Measurements from ENCODE around the gene KLHL25.

KLHL25 gene

GRCh38 chr15:85749261-85750151 is 45.2 kb downstream of the KLHL25 start:
- H3K27me3 ChIP-seq (ENCODE audit: control insufficient read depth, insufficient read depth, low read length), result no peaks in the 10 kb centered on the region
- H3K36me3 ChIP-seq (ENCODE audit: control insufficient read depth, low read depth, low read length), result peaks cover 23% of the 10 kb centered on the region

GRCh38 chr15:85748729-85749128 is 46.0 kb downstream of the KLHL25 start:
- Histone ChIP-seq H3K9me3 (ENCODE audit: control insufficient read depth, low read depth, low read length) (no peaks in the 10 kb centered on the region), H3K4me1 (ENCODE audit: control insufficient read depth, low read depth, low read length) (peaks cover 38% of the 10 kb centered on the region), H3K9ac (ENCODE audit: low read length) (no peak overlapping the region), H3K36me3 (ENCODE audit: control insufficient read depth, low read depth, low read length) (peaks cover 30% of the 10 kb centered on the region), H3K27me3 (ENCODE audit: control insufficient read depth, insufficient read depth, low read length) (no peaks in the 10 kb centered on the region), H3K4me3 (ENCODE audit: low read length) (no peak overlapping the region), H3K27ac (ENCODE audit: low read length) (no peak overlapping the region)

More at GRCh38 chr15:85749261-85750151, 45.2 kb downstream of the KLHL25 start:
- Histone ChIP-seq H3K9ac (ENCODE audit: low read length) (no peak overlapping the region), H3K4me3 (ENCODE audit: low read length) (no peak overlapping the region), H3K4me1 (ENCODE audit: control insufficient read depth, low read depth, low read length) (peaks cover 38% of the 10 kb centered on the region), H3K9me3 (ENCODE audit: control insufficient read depth, low read depth, low read length) (no peaks in the 10 kb centered on the region), H3K27ac (ENCODE audit: low read length) (no peak overlapping the region)

GRCh38 chr15:85748176-85748575 is 46.5 kb downstream of the KLHL25 start:
- no peak overlapping the region for H3K27ac ChIP-seq (ENCODE audit: low read length)
- peaks cover 35% of the 10 kb centered on the region for H3K36me3 ChIP-seq (ENCODE audit: control insufficient read depth, low read depth, low read length)
- H3K9me3 ChIP-seq (ENCODE audit: control insufficient read depth, low read depth, low read length), result no peaks in the 10 kb centered on the region

GRCh38 chr15:85746641-85747040 is 48.1 kb downstream of the KLHL25 start:
- H3K36me3 ChIP-seq (ENCODE audit: control insufficient read depth, low read depth, low read length), result peaks cover 35% of the 10 kb centered on the region
- peaks cover 25% of the 10 kb centered on the region for H3K4me1 ChIP-seq (ENCODE audit: control insufficient read depth, low read depth, low read length)
- no peak overlapping the region for H3K9ac ChIP-seq (ENCODE audit: low read length)
- H3K4me3 ChIP-seq (ENCODE audit: low read length), result no peak overlapping the region
- H3K9me3 ChIP-seq (ENCODE audit: control insufficient read depth, low read depth, low read length), result no peaks in the 10 kb centered on the region
- H3K27ac ChIP-seq (ENCODE audit: low read length), result no peak overlapping the region
- no peaks in the 10 kb centered on the region for H3K27me3 ChIP-seq (ENCODE audit: control insufficient read depth, insufficient read depth, low read length)

More at GRCh38 chr15:85748176-85748575, 46.5 kb downstream of the KLHL25 start:
- no peaks in the 10 kb centered on the region for H3K27me3 ChIP-seq (ENCODE audit: control insufficient read depth, insufficient read depth, low read length)
- no peak overlapping the region for H3K4me3 ChIP-seq (ENCODE audit: low read length)
- H3K9ac ChIP-seq (ENCODE audit: low read length), result no peak overlapping the region
- peaks cover 38% of the 10 kb centered on the region for H3K4me1 ChIP-seq (ENCODE audit: control insufficient read depth, low read depth, low read length)

GRCh38 chr15:85745525-85746150 is 49.1 kb downstream of the KLHL25 start:
- Histone ChIP-seq H3K36me3 (ENCODE audit: control insufficient read depth, low read depth, low read length) (peaks cover 37% of the 10 kb centered on the region), H3K9ac (ENCODE audit: low read length) (no peak overlapping the region), H3K9me3 (ENCODE audit: control insufficient read depth, low read depth, low read length) (no peaks in the 10 kb centered on the region), H3K27me3 (ENCODE audit: control insufficient read depth, insufficient read depth, low read length) (no peaks in the 10 kb centered on the region), H3K4me1 (ENCODE audit: control insufficient read depth, low read depth, low read length) (peaks cover 17% of the 10 kb centered on the region), H3K4me3 (ENCODE audit: low read length) (no peak overlapping the region), H3K27ac (ENCODE audit: low read length) (no peak overlapping the region)

GRCh38 chr15:85745023-85745422 is 49.7 kb downstream of the KLHL25 start:
- no peaks in the 10 kb centered on the region for H3K9me3 ChIP-seq (ENCODE audit: control insufficient read depth, low read depth, low read length)
- peaks cover 12% of the 10 kb centered on the region for H3K4me1 ChIP-seq (ENCODE audit: control insufficient read depth, low read depth, low read length)

GRCh38 chr15:85744579-85744978 is 50.1 kb downstream of the KLHL25 start:
- peaks cover 7% of the 10 kb centered on the region for H3K4me1 ChIP-seq (ENCODE audit: control insufficient read depth, low read depth, low read length)
- H3K9ac ChIP-seq (ENCODE audit: low read length), result no peak overlapping the region
- no peak overlapping the region for H3K4me3 ChIP-seq (ENCODE audit: low read length)
- no peak overlapping the region for H3K27ac ChIP-seq (ENCODE audit: low read length)
- H3K9me3 ChIP-seq (ENCODE audit: control insufficient read depth, low read depth, low read length), result no peaks in the 10 kb centered on the region
- peaks cover 42% of the 10 kb centered on the region for H3K36me3 ChIP-seq (ENCODE audit: control insufficient read depth, low read depth, low read length)
- H3K27me3 ChIP-seq (ENCODE audit: control insufficient read depth, insufficient read depth, low read length), result no peaks in the 10 kb centered on the region

More at GRCh38 chr15:85745023-85745422, 49.7 kb downstream of the KLHL25 start:
- H3K27me3 ChIP-seq (ENCODE audit: control insufficient read depth, insufficient read depth, low read length), result no peaks in the 10 kb centered on the region
- H3K9ac ChIP-seq (ENCODE audit: low read length), result no peak overlapping the region
- no peak overlapping the region for H3K4me3 ChIP-seq (ENCODE audit: low read length)
- no peak overlapping the region for H3K27ac ChIP-seq (ENCODE audit: low read length)
- peaks cover 42% of the 10 kb centered on the region for H3K36me3 ChIP-seq (ENCODE audit: control insufficient read depth, low read depth, low read length)

GRCh38 chr15:85743392-85744055 is 51.2 kb downstream of the KLHL25 start:
- H3K9me3 ChIP-seq (ENCODE audit: control insufficient read depth, low read depth, low read length), result no peaks in the 10 kb centered on the region
- H3K4me1 ChIP-seq (ENCODE audit: control insufficient read depth, low read depth, low read length), result peaks cover 5% of the 10 kb centered on the region
- H3K27me3 ChIP-seq (ENCODE audit: control insufficient read depth, insufficient read depth, low read length), result no peaks in the 10 kb centered on the region
- no peak overlapping the region for H3K27ac ChIP-seq (ENCODE audit: low read length)
- no peak overlapping the region for H3K4me3 ChIP-seq (ENCODE audit: low read length)
- no peak overlapping the region for H3K9ac ChIP-seq (ENCODE audit: low read length)
- H3K36me3 ChIP-seq (ENCODE audit: control insufficient read depth, low read depth, low read length), result peaks cover 42% of the 10 kb centered on the region

- Histone ChIP-seq H3K4me3 (ENCODE audit: low read length) (no peak overlapping the region), H3K9ac (ENCODE audit: low read length) (no peak overlapping the region), H3K27me3 (ENCODE audit: control insufficient read depth, insufficient read depth, low read length) (no peaks in the 10 kb centered on the region), H3K4me1 (ENCODE audit: control insufficient read depth, low read depth, low read length) (no peaks in the 10 kb centered on the region), H3K36me3 (ENCODE audit: control insufficient read depth, low read depth, low read length) (peaks cover 39% of the 10 kb centered on the region), H3K9me3 (ENCODE audit: control insufficient read depth, low read depth, low read length) (no peaks in the 10 kb centered on the region), H3K27ac (ENCODE audit: low read length) (no peak overlapping the region)
These were observed 52.4 kb downstream of the KLHL25 start for GRCh38 chr15:85742186-85742821.

- H3K4me3 ChIP-seq (ENCODE audit: low read length), result no peak overlapping the region
- no peaks in the 10 kb centered on the region for H3K27me3 ChIP-seq (ENCODE audit: control insufficient read depth, insufficient read depth, low read length)
- no peak overlapping the region for H3K9ac ChIP-seq (ENCODE audit: low read length)
- H3K27ac ChIP-seq (ENCODE audit: low read length), result no peak overlapping the region
- H3K36me3 ChIP-seq (ENCODE audit: control insufficient read depth, low read depth, low read length), result peaks cover 44% of the 10 kb centered on the region
- no peaks in the 10 kb centered on the region for H3K9me3 ChIP-seq (ENCODE audit: control insufficient read depth, low read depth, low read length)
- H3K4me1 ChIP-seq (ENCODE audit: control insufficient read depth, low read depth, low read length), result no peaks in the 10 kb centered on the region
These were observed 53.1 kb downstream of the KLHL25 start for GRCh38 chr15:85741662-85742061.

GRCh38 chr15:85741021-85741421 is 53.7 kb downstream of the KLHL25 start:
- no peaks in the 10 kb centered on the region for H3K4me1 ChIP-seq (ENCODE audit: control insufficient read depth, low read depth, low read length)
- no peaks in the 10 kb centered on the region for H3K27me3 ChIP-seq (ENCODE audit: control insufficient read depth, insufficient read depth, low read length)
- H3K4me3 ChIP-seq (ENCODE audit: low read length), result no peak overlapping the region
- no peak overlapping the region for H3K27ac ChIP-seq (ENCODE audit: low read length)
- no peak overlapping the region for H3K9ac ChIP-seq (ENCODE audit: low read length)
- no peaks in the 10 kb centered on the region for H3K9me3 ChIP-seq (ENCODE audit: control insufficient read depth, low read depth, low read length)
- peaks cover 46% of the 10 kb centered on the region for H3K36me3 ChIP-seq (ENCODE audit: control insufficient read depth, low read depth, low read length)

Measured in iPS-18a (cell line).